ENCODE measurements around the gene LLGL2. TPM values are rescaled to one million over a fixed set of nuclear protein-coding genes. Genes with fewer than 3 reads are reported as not detected.

The LLGL2 gene
- total RNA-seq, 2 donors from 2014 or later, result 12.0 to 12.8 TPM

DNA sequence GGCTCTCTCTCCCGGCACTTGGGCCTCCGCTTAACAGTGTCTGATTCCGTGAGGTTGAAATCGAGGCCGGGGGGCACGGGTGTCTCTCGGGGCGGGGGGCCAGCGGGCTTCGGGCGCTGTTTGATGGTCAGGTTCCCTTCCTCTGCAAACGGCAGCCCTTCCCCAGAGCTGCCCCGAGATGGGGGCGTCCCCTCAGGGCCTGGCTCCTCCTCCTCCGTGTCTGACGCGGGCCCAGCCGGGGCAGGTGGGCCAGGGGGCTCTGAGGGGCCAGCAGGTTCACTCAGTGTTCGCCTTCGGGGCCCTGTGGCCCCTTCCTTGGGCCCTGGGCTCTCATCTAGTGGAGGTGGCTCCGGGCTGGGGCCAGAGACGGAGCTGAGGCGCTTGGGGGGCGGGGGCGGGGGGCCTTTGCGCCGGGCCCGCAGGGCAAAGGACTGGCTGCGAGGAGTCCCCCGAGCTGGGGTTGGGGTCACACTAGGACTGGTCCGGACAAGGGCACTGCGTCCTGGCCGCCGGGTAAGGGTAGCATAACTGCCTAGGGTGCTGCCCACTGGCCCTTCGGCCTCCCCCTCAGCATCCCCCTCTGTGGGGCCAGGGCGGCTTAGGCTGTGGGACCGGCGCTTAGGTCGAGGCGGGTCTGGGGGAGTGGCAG lies 23.3 kb upstream of the LLGL2 start:
- H3K36me3 Mint-ChIP-seq, result no peaks in the 10 kb centered on the region
- ATAC-seq (no peak), DNase-seq (ENCODE audit: low spot score in 2 of 2) (no peak)
- no peaks in the 10 kb centered on the region for H3K9me3 Mint-ChIP-seq
- H3K27ac Mint-ChIP-seq, result no peak overlapping the region

DNA sequence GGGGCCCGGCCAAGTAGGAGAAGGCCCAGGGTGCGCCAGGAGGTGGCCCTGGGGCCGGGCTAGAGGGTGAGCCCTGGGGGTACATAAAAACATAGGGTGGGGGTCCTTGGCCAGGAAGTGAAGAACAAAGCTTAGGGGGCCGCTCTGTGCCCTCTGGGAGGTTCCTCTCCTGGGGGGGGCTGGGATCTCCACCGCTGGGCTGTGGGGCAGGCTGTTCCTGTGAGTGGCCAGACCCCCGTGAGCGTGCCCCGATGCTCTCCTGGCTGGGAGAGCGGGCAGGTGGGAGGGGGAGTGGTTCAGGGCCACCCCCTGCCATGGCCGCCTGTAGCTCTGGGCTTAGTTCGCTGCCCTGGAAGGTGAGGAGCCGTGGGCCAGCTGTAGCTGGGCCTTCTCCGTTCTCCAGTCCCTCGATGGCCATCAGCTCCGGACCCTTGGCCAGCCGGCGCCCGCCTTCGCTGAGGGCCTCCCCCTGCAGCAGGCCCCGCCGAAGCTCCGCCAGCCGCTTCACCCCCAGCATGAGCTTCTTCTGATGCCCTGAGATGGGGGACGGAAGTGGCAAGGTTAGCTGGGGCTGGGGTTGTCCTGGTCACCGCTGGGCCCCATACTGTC lies 22.7 kb upstream of the LLGL2 start:
- no peak overlapping the region for H3K27ac Mint-ChIP-seq
- no peaks in the 10 kb centered on the region for H3K9me3 Mint-ChIP-seq
- ATAC-seq, result no peak
- no peak for DNase-seq (ENCODE audit: low spot score in 2 of 2)
- no peaks in the 10 kb centered on the region for H3K36me3 Mint-ChIP-seq

DNA sequence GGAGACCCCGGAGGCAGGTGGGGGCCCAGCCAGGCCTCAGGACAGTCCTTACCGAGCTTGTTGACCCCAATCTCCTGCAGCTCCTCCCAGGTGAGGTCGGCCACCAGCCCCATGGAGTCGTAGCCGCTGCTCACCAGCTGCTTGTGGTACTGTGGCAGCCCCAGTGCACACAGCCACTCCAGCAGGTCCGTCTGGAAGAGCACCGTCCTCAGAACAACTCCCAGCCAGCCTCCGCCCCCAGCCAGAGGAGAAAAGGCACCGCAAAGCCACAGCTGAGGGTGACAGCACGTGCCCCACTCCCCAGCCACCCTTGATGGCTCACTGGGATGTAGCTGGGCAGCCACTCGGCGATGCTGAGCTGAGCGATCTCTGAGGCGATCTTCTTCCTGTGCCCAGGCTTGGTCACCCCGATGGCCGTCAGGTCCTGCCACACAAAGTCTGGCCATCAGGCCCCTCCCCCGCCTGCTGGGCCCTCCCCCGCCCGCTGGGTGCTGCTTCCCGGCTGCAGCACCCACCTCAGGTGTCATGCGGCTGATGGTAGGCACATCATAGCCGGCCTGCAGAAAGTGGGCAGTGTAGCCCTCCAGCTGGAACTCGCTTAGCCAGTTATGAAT lies 22.1 kb upstream of the LLGL2 start:
- DNase-seq (ENCODE audit: low spot score in 2 of 2) (no peak), ATAC-seq (no peak)
- Mint-ChIP-seq H3K36me3 (no peaks in the 10 kb centered on the region), H3K9me3 (no peaks in the 10 kb centered on the region), H3K27ac (no peak overlapping the region)

DNA sequence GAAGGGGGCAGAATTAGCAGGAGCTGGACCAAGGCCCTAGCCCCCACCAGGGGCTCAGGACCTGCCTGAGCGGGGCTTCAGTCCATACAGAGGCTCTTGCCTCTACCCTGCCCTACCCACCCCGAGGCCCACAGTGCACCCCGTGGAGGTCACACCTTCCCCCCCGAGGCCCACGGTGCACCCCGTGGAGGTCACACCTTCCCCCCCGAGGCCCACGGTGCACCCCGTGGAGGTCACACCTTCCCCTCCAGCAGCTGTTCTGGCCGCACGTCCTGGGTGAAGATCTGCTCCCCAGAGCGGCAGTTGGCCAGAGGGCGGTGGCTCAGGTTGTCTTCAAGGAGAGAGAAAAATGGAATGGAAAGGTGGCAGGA lies 21.5 kb upstream of the LLGL2 start:
- ATAC-seq, result no peak

DNA sequence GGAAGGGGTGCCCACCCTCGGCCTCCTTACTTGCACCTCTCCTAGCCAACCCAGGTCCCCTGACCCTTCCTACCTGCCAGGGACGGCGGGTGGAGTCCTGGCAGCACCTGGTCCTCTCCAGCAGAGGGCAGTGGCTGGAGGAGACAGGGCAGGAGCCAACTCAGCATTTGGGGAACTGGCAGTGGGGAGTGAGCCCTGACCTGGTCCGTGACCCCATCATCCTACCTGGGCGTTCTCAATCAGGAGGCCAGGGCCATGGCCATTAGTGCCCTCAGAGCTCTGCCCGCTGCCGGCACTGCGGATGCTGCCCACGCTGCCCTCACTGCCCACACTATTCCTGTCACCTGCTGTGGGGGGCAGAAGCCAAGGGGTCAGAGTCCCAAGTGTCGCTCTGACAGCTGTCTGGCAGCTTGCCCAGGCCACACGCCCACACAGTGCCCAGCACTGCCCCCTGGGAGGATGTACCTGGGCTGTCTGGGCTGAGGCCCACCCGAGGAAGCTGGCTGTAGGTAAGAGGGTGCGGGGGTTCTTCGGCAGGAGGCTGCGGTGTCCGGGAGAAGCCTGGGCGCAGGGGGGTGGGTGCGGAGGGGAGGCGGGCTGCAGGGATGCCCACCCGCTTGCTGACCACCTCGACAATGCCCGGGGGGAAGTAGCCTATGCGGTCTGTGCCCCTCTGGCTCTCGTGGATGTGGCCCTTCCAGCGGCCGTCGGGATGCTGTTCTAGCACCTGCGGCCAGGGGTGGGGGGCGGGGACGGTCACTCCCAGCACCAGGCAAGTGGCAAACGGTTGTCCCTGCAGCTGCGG lies 20.9 kb upstream of the LLGL2 start:
- no peak for DNase-seq (ENCODE audit: low spot score in 2 of 2)
- Mint-ChIP-seq H3K9me3 (no peaks in the 10 kb centered on the region), H3K36me3 (no peaks in the 10 kb centered on the region), H3K27ac (no peak overlapping the region)
- peak; percentile 52 to 66 for ATAC-seq

More for the DNA sequence above, 21.5 kb upstream of the LLGL2 start:
- Mint-ChIP-seq H3K36me3 (no peaks in the 10 kb centered on the region), H3K27ac (no peak overlapping the region), H3K9me3 (no peaks in the 10 kb centered on the region)
- DNase-seq (ENCODE audit: low spot score in 2 of 2), result no peak

DNA sequence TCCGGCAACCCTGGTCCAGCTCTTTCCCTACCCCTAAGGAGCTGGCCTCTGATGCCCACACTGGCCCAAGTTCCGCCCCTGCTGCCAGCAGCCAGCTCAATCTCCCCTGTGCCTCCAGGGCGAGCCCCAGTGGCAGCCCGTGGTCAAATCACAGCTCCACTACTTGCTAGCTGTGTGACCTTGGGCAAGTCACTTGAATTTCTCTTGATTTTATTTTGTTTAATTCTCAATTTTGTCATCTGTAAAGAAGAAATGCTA lies 20.4 kb upstream of the LLGL2 start:
- Mint-ChIP-seq H3K27ac (no peak overlapping the region), H3K36me3 (no peaks in the 10 kb centered on the region), H3K9me3 (no peaks in the 10 kb centered on the region)
- DNase-seq (ENCODE audit: low spot score in 2 of 2) (no peak), ATAC-seq (no peak)

DNA sequence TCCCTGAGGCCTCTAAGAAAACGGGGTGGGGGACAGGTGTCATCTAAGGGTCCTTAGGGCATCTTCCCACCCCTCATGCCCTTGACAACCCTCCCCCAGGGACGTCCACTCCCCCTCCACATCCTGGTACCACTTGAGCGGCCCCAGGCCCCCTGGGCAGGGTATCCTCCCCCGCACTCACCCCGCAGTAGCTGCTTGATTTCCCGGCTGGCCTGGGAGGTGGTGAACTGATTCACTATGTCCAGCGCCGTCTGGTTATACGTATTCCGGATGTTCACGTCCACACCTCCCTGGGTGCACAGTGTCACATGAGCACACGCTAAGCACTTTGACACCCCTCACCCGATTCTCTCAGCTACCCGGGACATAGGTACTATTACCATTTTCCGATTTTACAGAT lies 19.9 kb upstream of the LLGL2 start:
- Mint-ChIP-seq H3K9me3 (no peaks in the 10 kb centered on the region), H3K27ac (peak overlapping the region in 1 of 2 donors; percentile 72), H3K36me3 (no peaks in the 10 kb centered on the region)
- no peak for DNase-seq (ENCODE audit: low spot score in 2 of 2)
- no peak for ATAC-seq

DNA sequence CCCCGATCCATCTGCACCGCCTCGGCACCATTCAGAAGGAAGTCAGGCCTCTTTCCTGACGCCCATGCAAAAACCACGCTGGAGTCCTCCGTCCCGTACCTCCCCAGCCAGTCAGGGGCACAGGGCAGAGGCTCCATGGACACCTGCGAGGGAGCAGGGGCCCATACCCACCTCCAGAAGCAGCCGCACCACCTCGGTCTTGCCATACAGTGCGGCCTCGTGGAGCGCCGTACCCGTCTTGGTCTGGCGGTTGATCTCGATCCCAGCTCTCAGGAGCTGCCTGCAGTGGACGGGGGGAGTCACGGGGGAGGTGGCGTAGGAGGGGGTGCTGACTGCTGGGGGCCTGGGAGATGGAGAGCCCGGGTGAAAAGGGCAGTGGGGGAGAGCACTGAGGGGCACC lies 19.4 kb upstream of the LLGL2 start:
- no peak for ATAC-seq
- H3K36me3 Mint-ChIP-seq, result no peaks in the 10 kb centered on the region
- H3K27ac Mint-ChIP-seq, result no peak overlapping the region
- no peak for DNase-seq (ENCODE audit: low spot score in 2 of 2)
- no peaks in the 10 kb centered on the region for H3K9me3 Mint-ChIP-seq

DNA sequence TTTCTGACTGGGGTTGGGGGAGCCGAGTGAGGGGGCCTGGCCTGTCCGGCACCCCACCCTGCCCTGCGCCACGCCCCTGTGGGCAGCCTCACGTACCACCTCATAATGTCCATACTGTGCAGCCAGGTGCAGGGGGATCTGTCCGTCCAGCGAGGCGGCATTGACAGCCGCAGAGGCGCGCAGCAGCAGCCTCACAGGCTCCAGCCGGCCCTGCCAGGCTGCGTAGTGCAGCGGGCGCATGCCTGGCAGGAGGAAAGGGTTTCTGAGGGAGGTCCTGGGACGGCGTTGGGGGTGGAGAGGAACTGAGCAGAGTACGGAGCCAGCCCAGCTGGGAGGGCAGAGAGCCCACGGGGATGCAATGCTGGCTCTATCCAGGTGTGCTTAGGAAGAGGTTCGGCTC lies 18.6 kb upstream of the LLGL2 start:
- Mint-ChIP-seq H3K36me3 (no peaks in the 10 kb centered on the region), H3K27ac (no peak overlapping the region), H3K9me3 (no peaks in the 10 kb centered on the region)
- DNase-seq (ENCODE audit: low spot score in 2 of 2) (no peak), ATAC-seq (no peak)

DNA sequence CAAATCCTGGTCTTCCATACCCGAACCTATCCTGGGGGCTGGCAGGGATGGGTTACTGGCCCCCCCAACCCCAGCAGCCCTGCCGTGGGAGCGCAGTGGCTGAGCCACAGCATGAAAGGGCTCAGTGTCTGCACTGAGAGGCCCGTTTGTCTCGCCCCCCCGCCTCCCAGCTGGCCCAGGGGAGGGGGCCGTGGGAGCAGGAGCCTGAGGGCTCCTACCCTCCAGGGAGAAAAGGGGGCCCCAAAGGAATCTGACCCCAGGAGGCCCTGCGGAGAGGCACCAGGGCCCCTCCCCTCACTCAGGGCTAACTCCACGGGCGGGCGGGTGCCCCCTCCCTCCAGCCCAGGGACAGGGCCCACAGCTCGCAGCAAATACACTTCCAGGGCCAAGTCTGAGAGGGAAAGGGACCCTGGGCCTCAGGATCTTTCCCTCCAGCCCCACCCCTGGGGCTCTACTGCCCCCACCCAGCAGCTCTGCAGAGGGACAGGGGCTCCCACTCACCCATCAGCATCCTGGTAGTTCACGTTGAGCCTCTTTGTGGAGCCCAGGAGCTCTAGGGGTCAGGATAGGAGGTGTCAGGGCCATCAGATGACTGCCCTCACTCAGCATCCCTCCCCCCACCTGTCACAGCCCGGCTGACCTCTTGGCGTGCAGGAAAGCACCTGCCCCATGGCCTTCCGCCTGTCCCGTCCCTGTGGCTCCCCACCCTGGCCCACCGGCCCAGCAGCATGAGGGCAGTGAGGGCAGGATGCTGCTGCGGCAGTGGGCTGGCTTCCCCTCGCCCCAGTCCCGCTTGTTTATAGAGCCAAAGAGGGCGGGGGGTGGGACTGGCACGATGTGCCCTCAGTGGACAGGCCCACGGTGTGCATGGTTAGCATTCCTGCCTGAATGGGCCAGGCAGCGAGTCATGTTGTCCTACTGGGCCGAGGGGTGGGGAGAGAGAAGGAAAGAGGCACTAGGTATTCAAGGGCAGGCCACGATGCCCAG lies 17.5 kb upstream of the LLGL2 start:
- H3K27ac Mint-ChIP-seq, result no peak overlapping the region
- no peak for DNase-seq (ENCODE audit: low spot score in 2 of 2)
- no peak for ATAC-seq
- H3K9me3 Mint-ChIP-seq, result no peaks in the 10 kb centered on the region
- no peaks in the 10 kb centered on the region for H3K36me3 Mint-ChIP-seq

DNA sequence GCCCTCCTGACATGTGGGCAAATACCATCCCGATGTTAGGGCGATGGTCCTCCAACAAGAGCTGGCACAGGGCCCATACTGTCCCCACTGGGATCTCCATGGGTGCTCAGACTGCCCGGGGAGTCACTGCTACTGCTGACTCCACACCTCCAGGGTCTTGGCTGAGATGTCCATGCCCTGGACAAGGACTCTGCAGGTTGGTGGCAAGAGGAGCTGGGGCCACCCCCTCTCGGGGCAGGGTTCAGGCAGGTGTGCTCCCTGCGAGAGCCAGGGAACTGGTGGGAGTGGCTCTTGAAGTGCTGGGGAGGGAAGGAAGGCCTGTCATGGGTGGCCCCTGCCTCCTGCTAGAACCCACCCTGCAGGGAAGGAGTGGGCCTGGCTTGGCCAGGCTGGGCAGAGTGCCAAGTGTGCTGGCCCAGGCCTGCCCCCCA lies 16.6 kb upstream of the LLGL2 start:
- no peaks in the 10 kb centered on the region for H3K9me3 Mint-ChIP-seq

DNA sequence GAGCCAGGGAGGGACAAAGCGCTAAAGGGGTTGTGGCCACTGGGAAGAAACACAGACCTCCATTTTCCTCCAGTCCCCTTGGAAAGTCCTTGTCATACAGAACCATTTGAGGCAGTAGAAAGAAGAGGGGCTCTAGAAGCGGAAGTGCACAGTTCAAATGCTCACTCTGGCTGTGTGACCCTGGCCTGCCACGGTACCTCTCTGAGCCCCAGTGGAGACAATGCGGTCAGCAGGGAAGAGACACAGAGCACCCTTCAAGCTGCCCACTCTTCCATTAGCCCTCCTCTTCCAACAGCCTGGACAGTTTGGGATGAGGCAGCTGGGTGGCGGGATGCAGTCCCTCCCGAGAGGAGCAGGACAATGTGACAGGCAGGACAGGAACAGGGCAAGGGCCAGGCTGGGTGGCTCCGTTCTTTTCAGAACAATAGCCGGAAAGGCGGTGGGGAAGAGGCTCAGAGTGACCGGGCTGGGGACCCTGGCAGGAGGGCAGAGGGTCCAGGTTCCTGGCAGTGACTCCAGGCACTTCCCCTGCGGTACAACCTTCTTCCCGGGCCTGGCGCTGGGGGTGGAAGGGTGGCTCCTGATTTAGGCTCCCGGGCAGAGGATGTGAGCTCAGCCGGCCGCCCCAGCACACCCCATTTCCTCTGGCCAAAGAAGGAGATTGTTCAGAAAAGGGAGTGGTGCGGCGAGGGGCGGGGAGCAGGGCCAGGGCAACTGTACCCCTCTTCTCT lies 15.8 kb upstream of the LLGL2 start:
- H3K27ac Mint-ChIP-seq, result peak overlapping the region in 1 of 2 donors; percentile 55
- no peak for DNase-seq (ENCODE audit: low spot score in 2 of 2)
- no peaks in the 10 kb centered on the region for H3K9me3 Mint-ChIP-seq
- no peak for ATAC-seq
- H3K36me3 Mint-ChIP-seq, result no peaks in the 10 kb centered on the region

More for the DNA sequence above, 16.6 kb upstream of the LLGL2 start:
- Mint-ChIP-seq H3K36me3 (no peaks in the 10 kb centered on the region), H3K27ac (no peak overlapping the region)
- ATAC-seq, result no peak
- DNase-seq (ENCODE audit: low spot score in 2 of 2), result no peak

DNA sequence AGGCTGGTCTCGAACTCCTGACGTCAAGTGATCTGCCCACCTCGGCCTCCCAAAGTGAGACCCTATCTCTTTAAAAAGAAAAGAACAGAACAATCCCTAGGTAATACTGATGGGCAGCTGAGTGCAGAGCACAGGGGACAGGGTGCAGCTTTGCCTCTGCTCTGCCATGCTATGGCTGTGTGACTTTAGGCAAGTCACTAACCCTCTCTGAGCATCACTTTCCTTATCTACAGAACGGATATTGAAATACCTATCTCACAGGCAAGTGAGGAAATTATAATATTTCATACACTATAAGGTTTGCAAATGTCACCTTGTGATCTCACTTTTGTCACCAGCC lies 14.3 kb upstream of the LLGL2 start:
- Mint-ChIP-seq H3K36me3 (no peaks in the 10 kb centered on the region), H3K9me3 (no peaks in the 10 kb centered on the region), H3K27ac (no peak overlapping the region)
- ATAC-seq (no peak), DNase-seq (ENCODE audit: low spot score in 2 of 2) (no peak)

DNA sequence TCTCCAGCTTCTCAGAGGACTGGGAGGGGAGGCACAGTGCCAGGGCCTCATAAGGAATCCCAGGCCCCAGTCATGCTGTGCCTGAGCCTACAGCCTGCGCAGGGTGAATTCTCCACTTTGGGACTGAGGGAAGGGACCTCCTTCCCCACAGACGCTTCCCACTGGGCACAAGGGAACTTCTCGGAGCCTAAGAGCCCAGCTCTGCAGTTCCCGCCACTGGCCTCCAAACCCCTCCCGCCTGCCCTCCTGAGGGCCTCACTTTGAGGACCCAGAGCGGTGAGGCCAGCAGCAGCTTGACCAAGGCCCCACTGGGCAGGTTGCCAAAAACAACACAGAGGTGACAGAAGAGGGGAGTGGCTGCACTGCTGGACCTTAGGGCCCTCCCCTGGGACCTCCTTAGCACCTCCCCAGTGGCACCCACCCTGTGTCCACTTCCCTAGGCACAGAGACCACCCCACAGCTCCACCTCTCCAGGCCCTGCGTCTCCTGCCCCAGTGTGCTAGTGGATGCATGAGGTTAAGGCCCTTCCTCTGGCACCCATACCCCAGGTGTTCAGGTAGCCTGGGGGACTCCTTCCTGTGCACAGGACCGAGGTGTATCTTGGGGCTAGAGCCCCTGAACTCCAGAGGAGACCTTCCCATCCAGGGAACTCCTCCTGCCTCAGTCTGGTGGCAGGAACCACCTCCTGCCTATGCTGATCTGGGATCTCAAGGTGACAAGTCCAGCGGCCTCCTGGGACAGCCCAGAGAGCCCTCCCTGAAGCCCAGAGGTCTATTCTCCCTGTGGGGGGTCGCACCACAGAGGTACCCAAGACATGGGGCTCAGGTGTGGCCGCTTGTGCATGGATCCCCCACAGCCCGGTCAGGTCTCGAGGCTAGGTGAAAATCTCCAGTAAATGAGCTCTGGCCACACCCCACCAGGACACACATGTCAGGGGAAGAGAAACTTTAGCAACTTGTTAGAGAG lies 13.6 kb upstream of the LLGL2 start:
- no peaks in the 10 kb centered on the region for H3K36me3 Mint-ChIP-seq
- no peak overlapping the region for H3K27ac Mint-ChIP-seq
- no peaks in the 10 kb centered on the region for H3K9me3 Mint-ChIP-seq
- ATAC-seq (no peak), DNase-seq (ENCODE audit: low spot score in 2 of 2) (no peak)

DNA sequence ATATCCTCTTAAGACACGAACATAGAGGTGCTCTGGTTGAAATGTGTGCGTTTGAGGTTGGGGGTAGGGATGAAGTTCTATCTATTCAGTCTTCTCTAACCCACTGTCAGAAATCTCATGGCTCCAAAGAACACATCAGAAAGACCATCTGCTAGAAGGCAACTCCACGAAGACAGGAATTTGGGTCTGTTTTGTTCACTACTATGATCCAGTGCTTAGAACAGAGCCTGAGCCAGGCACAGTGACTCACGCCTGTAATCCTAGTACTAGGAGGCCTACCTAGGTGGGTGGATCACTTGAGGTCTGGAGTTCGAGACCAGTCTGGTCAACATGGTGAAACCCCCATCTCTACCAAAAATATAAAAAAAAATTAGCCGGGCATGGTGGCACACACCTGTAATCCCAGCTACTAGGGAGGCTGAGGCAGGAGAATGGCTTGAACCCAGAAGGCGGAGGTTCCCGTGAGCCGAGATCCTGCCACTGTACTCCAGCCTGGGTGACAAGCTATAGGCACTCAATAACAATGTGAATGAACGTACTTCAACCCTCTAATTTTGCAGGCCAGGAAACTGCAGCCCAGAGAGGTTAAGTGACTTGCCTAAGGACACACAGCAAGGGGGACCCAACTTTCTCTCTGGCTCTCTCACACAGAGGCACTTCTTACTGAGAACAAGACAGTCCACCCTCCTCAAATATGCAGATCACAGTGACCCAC lies 12.4 kb upstream of the LLGL2 start:
- Mint-ChIP-seq H3K36me3 (peaks cover 6 to 7% of the 10 kb centered on the region in 2 donors), H3K9me3 (no peaks in the 10 kb centered on the region), H3K27ac (no peak overlapping the region)
- DNase-seq (ENCODE audit: low spot score in 2 of 2), result no peak
- ATAC-seq, result no peak

Data from activated naive CD4-positive, alpha-beta T cell treated with anti-CD3 and anti-CD28 coated beads, Interleukin-2, amount 50 U/mL, for 72 hours (primary cell).